ENCODE results near the gene AFG1L.

DNA sequence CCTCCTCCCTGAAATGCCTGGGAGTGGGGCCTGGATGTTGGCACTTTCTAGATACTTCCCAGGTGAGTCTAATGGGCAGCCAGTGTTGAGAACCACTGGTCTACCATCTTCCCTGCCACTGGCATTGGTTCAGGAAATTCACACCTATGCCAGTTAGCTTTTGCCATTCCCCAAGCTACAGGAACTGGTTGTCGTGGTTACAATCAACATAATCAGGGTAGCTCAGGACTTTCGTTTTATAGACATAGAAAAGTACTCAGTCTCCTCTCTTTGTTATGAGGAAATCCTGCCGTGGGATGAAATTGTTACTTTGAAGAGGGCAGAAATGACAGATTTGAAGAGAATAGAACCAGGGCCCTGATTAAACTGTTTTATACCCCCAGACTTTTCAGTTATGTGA lies 137.9 kb downstream of the AFG1L start:
- TF ChIP-seq, protein P1, sequence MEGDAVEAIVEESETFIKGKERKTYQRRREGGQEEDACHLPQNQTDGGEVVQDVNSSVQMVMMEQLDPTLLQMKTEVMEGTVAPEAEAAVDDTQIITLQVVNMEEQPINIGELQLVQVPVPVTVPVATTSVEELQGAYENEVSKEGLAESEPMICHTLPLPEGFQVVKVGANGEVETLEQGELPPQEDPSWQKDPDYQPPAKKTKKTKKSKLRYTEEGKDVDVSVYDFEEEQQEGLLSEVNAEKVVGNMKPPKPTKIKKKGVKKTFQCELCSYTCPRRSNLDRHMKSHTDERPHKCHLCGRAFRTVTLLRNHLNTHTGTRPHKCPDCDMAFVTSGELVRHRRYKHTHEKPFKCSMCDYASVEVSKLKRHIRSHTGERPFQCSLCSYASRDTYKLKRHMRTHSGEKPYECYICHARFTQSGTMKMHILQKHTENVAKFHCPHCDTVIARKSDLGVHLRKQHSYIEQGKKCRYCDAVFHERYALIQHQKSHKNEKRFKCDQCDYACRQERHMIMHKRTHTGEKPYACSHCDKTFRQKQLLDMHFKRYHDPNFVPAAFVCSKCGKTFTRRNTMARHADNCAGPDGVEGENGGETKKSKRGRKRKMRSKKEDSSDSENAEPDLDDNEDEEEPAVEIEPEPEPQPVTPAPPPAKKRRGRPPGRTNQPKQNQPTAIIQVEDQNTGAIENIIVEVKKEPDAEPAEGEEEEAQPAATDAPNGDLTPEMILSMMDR (IDR thresholded peaks at IDR 0.05; ENCODE audit: low read depth, low read length, missing input control) = no peak
- TF ChIP-seq TAF1 (conservative IDR thresholded peaks at IDR 0.05) (no peak), GABPA (IDR thresholded peaks at IDR 0.05 in 1 of 2, conservative IDR thresholded peaks at IDR 0.05 in 1 of 2) (no peak), JUND (IDR thresholded peaks at IDR 0.05) (no peak), EGR1 (IDR thresholded peaks at IDR 0.05; ENCODE audit: low read depth in 2 of 2) (no peak)

Measured in liver (tissue), 3 donors.